Fibroblast of pulmonary artery (primary cell): ENCODE measurements around the gene ZNF808.
"Not testable (repeated sequence)": the region's sequence is repeated elsewhere in the genome, so short reads cannot be mapped to it uniquely, and the experiment has no call there.

ENCODE experiments used
- DNase-seq: peaks from one replicate; pipeline ENCODE4 v3.0.0-alpha.2; 2010; ENCODE audit warnings: low read depth
- H3K4me3 ChIP-seq: replicated peaks from 2 replicates; pipeline ENCODE4 v1.5.1; 2011; ENCODE audit warnings: low read depth, mild to moderate bottlenecking, control low read depth, low read length, moderate library complexity
- TF ChIP-seq, protein P1 (sequence below): IDR thresholded peaks from 2 replicates; pipeline ENCODE4 v1.5.1; 2011; ENCODE audit warnings: mild to moderate bottlenecking, control low read depth, low read length, inconsistent platforms; ENCODE audit errors: missing control alignments

The ZNF808 gene

DNA sequence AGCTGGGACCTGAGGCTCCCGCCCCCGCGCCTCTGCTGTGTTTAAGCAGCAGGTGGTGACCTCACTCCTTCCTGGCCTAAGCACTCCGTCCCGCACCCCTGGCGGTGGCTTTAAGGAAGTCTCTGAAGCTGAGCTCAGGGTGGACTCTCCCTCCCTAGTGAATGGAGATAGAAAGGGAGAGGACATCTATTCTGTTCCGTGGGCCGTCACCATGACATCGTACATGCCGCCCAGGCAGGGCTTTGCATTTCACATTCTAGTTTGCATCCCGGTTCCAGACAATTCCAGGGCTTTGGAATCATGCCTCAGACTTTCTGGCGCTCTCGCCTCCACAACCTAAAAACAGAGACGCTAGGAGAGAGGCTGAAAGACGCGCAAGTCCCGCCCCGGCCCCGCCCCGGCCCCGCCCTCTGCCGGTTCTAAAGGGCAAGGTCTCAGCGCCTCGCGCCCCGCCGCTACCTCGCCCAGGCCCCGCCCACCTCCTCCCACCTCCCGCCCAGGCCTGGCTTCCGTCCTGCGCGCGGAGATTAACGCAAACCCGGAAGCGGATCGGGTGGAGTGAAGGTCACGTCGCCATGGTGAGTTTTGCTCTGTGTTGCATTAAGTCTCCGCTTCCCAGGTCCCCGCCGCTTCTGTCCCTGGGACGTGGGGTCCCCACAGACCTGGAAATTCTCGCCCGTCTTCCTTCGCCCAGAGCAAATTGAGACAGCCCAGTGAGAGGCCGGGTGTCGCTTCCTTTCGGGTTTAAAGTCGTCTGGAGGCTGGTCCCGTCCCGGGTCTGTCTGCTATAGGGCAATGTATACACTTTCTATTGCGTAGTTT is at the start of gene ZNF808:
ZNF808 (plus strand) TSS at position 535 of the 822 bp plus-strand sequence. CDS start 15,617 bp downstream, outside the sequence.
- TF ChIP-seq, protein P1, sequence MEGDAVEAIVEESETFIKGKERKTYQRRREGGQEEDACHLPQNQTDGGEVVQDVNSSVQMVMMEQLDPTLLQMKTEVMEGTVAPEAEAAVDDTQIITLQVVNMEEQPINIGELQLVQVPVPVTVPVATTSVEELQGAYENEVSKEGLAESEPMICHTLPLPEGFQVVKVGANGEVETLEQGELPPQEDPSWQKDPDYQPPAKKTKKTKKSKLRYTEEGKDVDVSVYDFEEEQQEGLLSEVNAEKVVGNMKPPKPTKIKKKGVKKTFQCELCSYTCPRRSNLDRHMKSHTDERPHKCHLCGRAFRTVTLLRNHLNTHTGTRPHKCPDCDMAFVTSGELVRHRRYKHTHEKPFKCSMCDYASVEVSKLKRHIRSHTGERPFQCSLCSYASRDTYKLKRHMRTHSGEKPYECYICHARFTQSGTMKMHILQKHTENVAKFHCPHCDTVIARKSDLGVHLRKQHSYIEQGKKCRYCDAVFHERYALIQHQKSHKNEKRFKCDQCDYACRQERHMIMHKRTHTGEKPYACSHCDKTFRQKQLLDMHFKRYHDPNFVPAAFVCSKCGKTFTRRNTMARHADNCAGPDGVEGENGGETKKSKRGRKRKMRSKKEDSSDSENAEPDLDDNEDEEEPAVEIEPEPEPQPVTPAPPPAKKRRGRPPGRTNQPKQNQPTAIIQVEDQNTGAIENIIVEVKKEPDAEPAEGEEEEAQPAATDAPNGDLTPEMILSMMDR = peak; percentile 58
- peak within 1 kb of the TSS; percentile 90 for H3K4me3 ChIP-seq
- DNase-seq = peak; percentile 91

DNA sequence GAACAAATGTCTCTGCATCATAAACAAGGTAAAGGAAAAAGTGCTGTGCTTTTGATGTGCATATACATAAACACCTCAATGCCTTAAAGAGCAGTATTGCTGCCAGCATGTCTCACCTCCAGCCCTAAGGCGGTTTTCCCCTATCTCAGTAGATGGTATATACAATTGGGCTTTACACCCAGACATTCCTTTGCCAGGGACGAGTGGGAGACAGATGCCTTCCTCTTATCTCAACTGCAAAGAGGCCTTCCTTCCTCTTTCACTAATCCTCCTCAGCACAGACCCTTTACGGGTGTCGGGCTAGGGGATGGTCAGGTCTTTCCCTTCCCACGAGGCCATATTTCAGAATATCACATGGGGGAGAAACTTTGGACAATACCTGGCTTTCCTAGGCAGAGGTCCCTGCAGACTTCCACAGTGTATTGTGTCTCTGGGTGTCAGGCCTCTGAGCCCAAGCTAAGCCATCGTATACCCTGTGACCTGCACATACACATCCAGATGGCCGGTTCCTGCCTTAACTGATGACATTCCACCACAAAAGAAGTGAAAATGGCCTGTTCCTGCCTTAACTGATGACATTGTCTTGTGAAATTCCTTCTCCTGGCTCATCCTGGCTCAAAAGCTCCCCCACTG is 43.2 kb upstream of the ZNF808 start:
- H3K4me3 ChIP-seq, DNase-seq: not testable (repeated sequence)

DNA sequence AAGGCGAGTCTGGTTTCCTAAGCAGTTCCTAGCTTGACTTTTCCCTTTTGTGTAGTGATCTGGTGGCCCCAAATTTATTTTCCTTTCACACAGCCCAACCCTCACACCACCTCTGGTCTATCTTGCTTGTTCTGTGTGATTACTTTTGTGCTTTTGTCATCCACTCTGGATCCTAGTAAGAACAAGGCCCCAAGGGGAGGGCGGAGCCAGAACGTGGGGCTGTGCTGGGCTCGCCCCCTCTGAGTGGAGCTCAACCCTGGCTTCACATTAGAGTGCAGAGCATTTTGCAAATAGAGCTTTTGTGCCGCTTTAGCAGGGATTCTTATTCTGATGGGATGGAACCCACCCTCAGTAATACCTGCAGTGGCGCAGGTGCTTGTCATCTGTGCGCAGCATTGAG is 42.4 kb upstream of the ZNF808 start:
- not testable (repeated sequence) for H3K4me3 ChIP-seq, DNase-seq

DNA sequence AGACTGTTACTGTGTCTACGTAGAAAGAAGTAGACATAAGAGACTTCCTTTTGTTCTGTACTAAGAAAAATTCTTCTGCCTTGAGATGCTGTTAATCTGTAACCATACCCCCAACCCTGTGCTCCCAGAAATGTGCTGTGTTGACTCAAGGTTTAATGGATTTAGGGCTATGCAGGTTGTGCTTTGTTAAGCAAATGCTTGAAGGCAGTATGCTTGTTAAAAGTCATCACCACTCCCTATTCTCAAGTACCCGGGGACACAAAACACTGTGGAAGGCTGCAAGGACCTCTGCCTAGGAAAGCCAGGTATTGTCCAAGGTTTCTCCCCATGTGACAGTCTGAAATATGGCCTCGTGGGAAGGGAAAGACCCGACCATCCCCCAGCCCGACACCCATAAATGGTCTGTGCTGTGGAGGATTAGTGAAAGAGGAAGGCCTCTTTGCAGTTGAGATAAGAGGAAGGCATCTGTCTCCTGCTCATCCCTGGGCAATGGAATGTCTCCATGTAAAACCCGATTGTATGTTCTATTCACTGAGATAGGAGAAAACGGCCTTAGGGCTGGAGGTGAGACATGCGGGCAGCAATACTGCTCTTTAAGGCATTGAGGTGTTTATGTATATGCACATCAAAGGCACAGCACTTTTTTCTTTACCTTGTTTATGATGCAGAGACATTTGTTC is 41.8 kb upstream of the ZNF808 start:
- not testable (repeated sequence) for H3K4me3 ChIP-seq, DNase-seq

DNA sequence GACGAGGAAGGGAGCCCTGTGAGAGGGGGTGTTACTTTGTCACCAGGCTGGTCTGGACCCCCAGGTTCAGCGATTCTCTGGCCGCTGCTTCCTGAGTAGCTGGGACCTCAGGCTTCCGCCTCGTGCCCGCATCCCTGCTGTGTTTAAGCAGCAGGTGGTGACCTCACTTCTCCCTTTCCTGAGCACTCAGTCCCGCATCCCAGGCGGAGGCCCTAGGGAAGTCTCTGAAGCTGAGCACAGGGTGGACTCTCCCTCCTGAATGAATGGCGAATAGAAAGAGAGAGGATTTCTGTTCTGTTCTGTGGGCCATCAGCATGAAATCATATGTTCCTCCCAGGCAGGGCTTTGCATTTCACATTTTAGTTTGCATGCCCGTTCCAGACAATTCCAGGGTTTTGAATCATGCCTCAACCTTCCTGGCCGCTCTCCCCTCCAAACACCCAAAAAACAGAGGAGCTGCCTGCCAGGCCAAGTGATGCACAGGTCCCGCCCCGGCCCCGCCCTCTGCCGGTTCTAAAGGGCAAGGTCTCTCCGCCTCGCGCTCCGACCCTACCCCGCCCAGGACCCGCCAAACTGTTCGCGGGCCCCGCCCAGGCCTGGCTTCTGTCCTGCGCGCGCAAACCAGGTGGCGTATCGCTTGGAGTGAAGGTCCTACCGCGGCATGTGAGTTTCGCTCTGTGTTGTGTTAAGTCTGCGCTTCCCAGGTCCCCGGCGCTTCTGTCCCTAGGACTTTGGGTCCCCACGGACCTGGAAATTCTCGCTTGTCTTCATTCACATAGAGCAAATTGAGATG is 35.1 kb upstream of the ZNF808 start:
- no peak overlapping the region for H3K4me3 ChIP-seq
- TF ChIP-seq, protein P1 = no peak
- DNase-seq = no peak

DNA sequence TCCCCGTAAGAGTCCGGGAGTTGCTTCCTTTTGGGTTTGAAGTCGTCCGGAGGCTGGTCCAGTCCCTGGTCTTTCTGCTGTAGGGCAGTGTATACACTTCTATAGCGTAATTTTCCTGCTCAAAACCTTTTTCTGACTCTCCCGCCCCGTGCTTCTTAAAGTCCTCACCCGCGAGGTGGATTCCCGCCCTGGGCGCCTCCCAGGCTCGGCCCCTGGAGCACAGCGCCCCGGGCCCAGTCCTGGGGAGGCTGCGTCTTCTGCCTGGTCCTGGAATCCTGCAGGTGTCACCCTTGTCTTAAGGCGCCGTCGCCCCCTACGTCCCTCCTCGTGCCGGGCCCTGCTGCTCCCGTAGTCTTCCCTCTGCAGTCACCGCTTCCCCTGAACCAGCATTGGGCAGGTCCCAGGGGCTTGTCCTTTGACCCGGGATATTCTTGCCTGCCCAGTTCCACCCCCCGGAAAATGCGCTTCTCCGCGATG is 34.4 kb upstream of the ZNF808 start:
- TF ChIP-seq, protein P1 = no peak
- no peak for DNase-seq
- no peak overlapping the region for H3K4me3 ChIP-seq

DNA sequence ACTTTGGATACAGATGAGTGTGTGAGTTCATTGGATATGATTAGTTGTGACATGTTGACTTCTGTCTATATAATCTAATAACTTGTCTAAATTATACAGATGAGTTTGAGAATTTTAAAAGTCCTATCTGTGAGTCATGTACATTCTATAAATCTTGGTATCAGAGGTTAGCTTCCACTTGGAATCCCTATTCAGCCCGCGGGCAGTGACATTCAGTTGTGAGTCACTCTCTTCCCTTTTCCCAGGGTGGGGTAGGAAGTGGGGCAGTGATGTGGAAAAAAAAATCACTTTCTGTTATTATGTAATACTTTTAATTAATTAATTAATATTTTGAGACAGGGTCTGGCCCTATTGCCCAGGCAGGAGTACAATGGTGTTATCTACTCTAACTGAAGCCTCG is 33.0 kb upstream of the ZNF808 start:
- TF ChIP-seq, protein P1 = no peak
- no peak overlapping the region for H3K4me3 ChIP-seq
- DNase-seq = no peak

DNA sequence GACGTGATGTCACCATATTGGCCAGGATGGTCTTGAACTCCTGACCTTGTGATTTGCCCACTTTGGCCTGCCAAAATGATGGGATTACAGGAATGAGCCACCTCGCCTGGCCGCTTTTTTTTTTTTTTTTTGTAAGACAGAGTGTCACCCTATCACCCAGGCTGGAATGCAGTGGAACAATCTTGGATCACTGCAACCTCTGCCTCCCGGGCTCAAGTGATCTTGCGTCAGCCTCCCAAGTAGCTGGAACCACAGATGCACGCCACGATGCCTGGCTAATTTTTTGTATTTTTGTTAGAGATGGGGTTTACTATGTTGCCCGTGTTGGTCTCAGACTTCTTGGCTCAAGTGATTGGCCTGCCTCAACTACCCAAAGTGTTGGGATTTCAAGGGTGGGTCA is 28.9 kb upstream of the ZNF808 start:
- no peak for DNase-seq
- TF ChIP-seq, protein P1 = no peak

DNA sequence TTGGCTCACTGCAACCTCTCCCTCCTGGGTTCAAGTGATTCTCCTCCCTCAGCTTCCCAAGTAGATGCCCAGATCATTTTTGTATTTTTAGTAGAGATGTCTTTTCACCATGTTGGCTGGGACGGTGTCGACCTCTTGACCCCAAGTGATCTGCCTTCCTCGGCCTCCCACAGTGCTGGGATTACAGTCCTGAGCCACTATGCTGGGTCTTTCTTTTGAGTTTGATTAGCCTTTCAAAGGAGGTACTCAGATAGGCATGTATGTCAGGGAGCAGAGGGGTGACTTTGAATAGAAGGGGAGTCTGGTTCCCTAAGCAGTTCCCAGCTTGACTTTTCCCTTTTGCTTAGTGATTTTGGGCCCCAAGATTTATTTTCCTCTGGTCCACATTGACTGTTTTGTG is 27.0 kb upstream of the ZNF808 start:
- not testable (repeated sequence) for H3K4me3 ChIP-seq, DNase-seq

More for the DNA sequence above, 28.9 kb upstream of the ZNF808 start:
- no peak overlapping the region for H3K4me3 ChIP-seq

DNA sequence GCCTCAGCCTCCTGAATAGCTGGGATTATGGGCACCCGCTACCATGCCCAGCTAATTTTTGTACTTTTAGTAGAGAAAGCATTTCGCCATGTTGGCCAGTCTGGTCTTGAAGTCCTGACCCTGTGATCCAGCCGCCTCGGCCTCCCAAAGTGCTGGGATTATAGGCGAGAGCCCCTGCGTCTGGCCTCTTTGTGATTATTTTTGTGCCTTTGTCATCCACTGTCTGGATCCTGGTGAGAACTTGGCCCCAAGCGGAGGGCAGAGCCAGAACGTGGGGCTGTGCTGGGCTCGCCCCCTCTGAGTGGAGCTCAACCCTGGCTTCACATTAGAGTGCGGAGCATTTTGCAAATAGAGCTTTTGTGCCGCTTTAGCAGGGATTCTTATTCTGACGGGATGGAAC is 26.5 kb upstream of the ZNF808 start:
- not testable (repeated sequence) for DNase-seq, H3K4me3 ChIP-seq
